Measurements from ENCODE around the gene C16orf92.

DNA sequence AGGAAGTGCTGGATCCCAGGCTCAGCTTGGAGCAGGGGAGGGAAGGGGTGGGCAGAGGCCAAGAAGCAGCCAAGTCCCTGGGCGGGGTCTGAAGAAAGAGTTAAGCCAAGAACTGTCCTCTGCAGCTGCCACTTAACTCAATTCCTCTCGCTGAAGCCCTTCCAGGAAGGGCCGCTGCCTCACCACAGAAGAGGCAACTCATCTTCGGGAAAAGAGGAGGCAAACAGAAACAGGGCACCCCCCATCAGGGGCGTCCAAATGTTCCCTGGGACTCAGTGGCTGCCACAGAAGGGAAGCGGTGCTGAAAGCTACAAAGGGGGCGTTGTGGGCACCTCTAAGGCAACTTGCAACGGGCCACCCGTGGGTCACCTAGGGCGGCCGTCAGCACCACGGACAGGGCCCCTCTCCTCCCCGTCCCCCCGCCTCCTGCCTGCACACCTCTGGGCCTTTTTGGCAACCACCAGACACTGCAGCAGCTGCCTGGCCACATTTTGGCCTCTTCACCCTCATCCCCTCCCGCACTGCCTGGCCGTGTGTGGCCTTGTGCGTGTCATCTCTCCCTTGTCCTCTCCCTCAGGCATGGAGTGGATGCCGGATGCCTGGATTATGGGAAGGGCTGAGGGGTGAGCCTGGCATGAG is 5.6 kb downstream of the C16orf92 start:
- TF ChIP-seq POLR2A (IDR thresholded peaks at IDR 0.05; ENCODE audit: low read depth, low read length): no peak
- TF ChIP-seq POLR2AphosphoS5 (IDR thresholded peaks at IDR 0.05; ENCODE audit: low read depth, low read length): no peak

All from GM12892 (cell line).